ENCODE results near the gene LIMD2. TPM values are rescaled to one million over a fixed set of nuclear protein-coding genes. Genes with fewer than 3 reads are reported as not detected.

Gene LIMD2
- total and polyA plus RNA-seq, 2 of the 8 experiments (the other 6 are each of a cell fraction or from before 2014, with no cell fraction given): 72.0 to 77.2 TPM

DNA sequence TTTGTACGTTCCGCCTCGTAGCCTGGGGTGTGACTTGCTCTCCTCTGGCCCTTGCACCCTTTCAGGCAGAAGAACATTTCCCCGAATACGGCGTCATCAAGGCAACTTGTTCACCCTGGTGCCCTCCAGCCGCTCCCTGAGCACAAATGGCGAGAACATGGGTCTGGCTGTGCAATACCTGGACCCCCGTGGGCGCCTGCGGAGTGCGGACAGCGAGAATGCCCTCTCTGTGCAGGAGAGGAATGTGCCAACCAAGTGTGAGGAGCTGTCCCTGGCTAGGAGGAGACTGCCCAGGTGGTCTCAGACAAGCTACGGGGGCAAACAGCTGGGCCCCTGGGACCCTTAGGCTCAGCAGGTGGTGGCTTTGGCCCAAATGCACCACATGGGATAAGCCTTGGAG, 10.4 kb downstream of the LIMD2 start:
- H3K4ac ChIP-seq (replicated peaks; ENCODE audit: insufficient read length, low read depth, low read length): no peak overlapping the region
- DNase-seq (ENCODE audit: low read depth in 1 of 2, low spot score in 2 of 2) (no peak), FAIRE-seq (no peak)
- no peak overlapping the region for H2AFZ ChIP-seq (ENCODE audit: low read length)
- H3K23me2 ChIP-seq (ENCODE audit: low read depth, low read length): no peaks in the 10 kb centered on the region
- no peak overlapping the region for H3K9ac ChIP-seq (replicated peaks in 1 of 4; ENCODE audit: extremely low read depth in 1 of 4, low read depth in 3 of 4, low read length in 3 of 4)
- no peaks in the 10 kb centered on the region for H3K79me1 ChIP-seq (ENCODE audit: low read depth, low read length)
- peaks cover 0 to 1% of the 10 kb centered on the region in 2 experiments for H4K20me1 ChIP-seq (replicated peaks in 1 of 2; ENCODE audit: control insufficient read depth in 1 of 2, insufficient read depth in 2 of 2, low read length in 2 of 2)
- no peak overlapping the region for H3K56ac ChIP-seq (replicated peaks; ENCODE audit: insufficient read length, low read depth, low read length)
- H3K4me1 ChIP-seq (replicated peaks in 1 of 4; ENCODE audit: control insufficient read depth in 3 of 4, insufficient read depth in 4 of 4, low read length in 3 of 4): peaks cover 0 to 1% (median under 1%) of the 10 kb centered on the region in 4 experiments; a peak in 3 of 7 replicates
- H2AK5ac ChIP-seq (ENCODE audit: low read depth, low read length): no peak overlapping the region
- no peak overlapping the region for H3K4me3 ChIP-seq (ENCODE audit: extremely low read depth in 1 of 4, insufficient read depth in 2 of 4, low read depth in 3 of 4, low read length in 4 of 4)
- no peaks in the 10 kb centered on the region for H3K27me3 ChIP-seq (replicated peaks in 1 of 4; ENCODE audit: control insufficient read depth in 3 of 4, extremely low read depth in 1 of 4, insufficient read depth in 3 of 4, low read length in 3 of 4)
- no peak overlapping the region for H2BK120ac ChIP-seq (replicated peaks; ENCODE audit: low read depth, low read length)
- no peak overlapping the region for H2BK20ac ChIP-seq (ENCODE audit: low read length)
- peaks cover 4 to 13% (median 9%) of the 10 kb centered on the region in 4 experiments; a peak in 5 of 8 replicates for H3K36me3 ChIP-seq (ENCODE audit: control insufficient read depth in 2 of 4, insufficient read depth in 4 of 4, low read length in 3 of 4)
- H4K5ac ChIP-seq (ENCODE audit: insufficient read length, low read depth, low read length): no peak overlapping the region
- H4K91ac ChIP-seq (replicated peaks; ENCODE audit: insufficient read length, low read length): no peak overlapping the region
- no peak overlapping the region for H3K14ac ChIP-seq (ENCODE audit: insufficient read length)
- H3K18ac ChIP-seq (ENCODE audit: extremely low read depth, low read length): no peak overlapping the region
- ChIA-PET CTCF (ENCODE audit: partially characterized antibody) (interaction anchor here (0.9 to 4.2 kb wide), 4 partner anchors 9 to 77 kb away, joined by 4 to 28 read pairs (median 6); no protein-coding TSS in a partner anchor), POLR2A (ENCODE audit: partially characterized antibody) (no interaction called here)
- no peak overlapping the region for H3K4me2 ChIP-seq (ENCODE audit: insufficient read depth in 1 of 2, low read depth in 2 of 2, low read length in 2 of 2)
- H4K8ac ChIP-seq (ENCODE audit: extremely low read depth, insufficient read depth, low read length): no peak overlapping the region
- no peak overlapping the region for H2BK5ac ChIP-seq (ENCODE audit: low read depth, low read length)
- H3K23ac ChIP-seq (ENCODE audit: insufficient read length): no peak overlapping the region
- H3K9me3 ChIP-seq (ENCODE audit: insufficient read depth in 2 of 2, low read depth in 1 of 2, low read length in 1 of 2): no peaks in the 10 kb centered on the region
- 95% methylated on average over 14 of the region's 14 CpGs; no CpG with 5 or more reads in 1 of the 2 experiments for WGBS, 2 experiments (ENCODE audit: extremely low coverage in 1 of 2, insufficient coverage in 1 of 2, insufficient read length in 1 of 2, insufficient replicate concordance in 2 of 2, low coverage in 1 of 2, low lambda C conversion rate in 2 of 2, missing lambda C conversion rate in 1 of 2)
- no peak overlapping the region for H2BK15ac ChIP-seq (ENCODE audit: low read length)
- no peak overlapping the region for H2BK12ac ChIP-seq (ENCODE audit: low read depth, low read length)
- H3K79me2 ChIP-seq (ENCODE audit: control insufficient read depth in 1 of 2, insufficient read depth in 2 of 2, low read length in 2 of 2): no peaks in the 10 kb centered on the region
- H3K27ac ChIP-seq (ENCODE audit: low read depth, low read length): no peak overlapping the region
- TF ChIP-seq SIRT6 (IDR thresholded peaks at IDR 0.05; ENCODE audit: low read length) (no peak), SP2 (IDR thresholded peaks at IDR 0.05; ENCODE audit: low read length) (no peak), RNF2 (IDR thresholded peaks at IDR 0.05; ENCODE audit: borderline replicate concordance, low read depth, low read length, missing control alignments, poor library complexity, severe bottlenecking) (no peak), YY1 (IDR thresholded peaks at IDR 0.05; ENCODE audit: low read depth, low read length) (no peak), GTF2F1 (IDR thresholded peaks at IDR 0.05; ENCODE audit: borderline replicate concordance, low read depth, low read length) (no peak)
